HG02870 (cell line): ENCODE results near the gene PCDHB2.
"Not testable (repeated sequence)": the region's sequence is repeated elsewhere in the genome, so short reads cannot be mapped to it uniquely, and the experiment has no call there.

Experiments
- ATAC-seq: cut with Tn5 transposase; IDR thresholded peaks from one replicate; pipeline ENCODE4 v1.9.1; 2021; ENCODE audit warnings: mild to moderate bottlenecking, moderate library complexity; ENCODE audit not compliant: unreplicated experiment

PCDHB2 gene

GRCh38 chr5:141135718-141136266, 41.4 kb downstream of the PCDHB2 start:
- ATAC-seq, result no peak

- ATAC-seq, result not testable (repeated sequence)
These were observed 42.9 kb downstream of the PCDHB2 start for GRCh38 chr5:141137346-141137745.
